GM21576 (cell line): ENCODE measurements around the gene ELANE.
"Not testable (repeated sequence)": the region's sequence is repeated elsewhere in the genome, so short reads cannot be mapped to it uniquely, and the experiment has no call there.

Experiments used
- ATAC-seq: cut with Tn5 transposase; IDR thresholded peaks from one replicate; pipeline ENCODE4 v1.9.1; 2021; ENCODE audit warnings: mild to moderate bottlenecking, moderate library complexity; ENCODE audit not compliant: unreplicated experiment

The ELANE gene

GRCh38 chr19:875265-875879 is 23.3 kb downstream of the ELANE start:
- no peak for ATAC-seq

GRCh38 chr19:876089-876488 is 24.0 kb downstream of the ELANE start:
- no peak for ATAC-seq

- ATAC-seq = no peak
These were observed 24.7 kb downstream of the ELANE start for GRCh38 chr19:876780-877314.

- ATAC-seq = not testable (repeated sequence)
These were observed 26.0 kb downstream of the ELANE start for GRCh38 chr19:877992-878660.

- ATAC-seq = not testable (repeated sequence)
These were observed 26.9 kb downstream of the ELANE start for GRCh38 chr19:878751-879561.

- no peak for ATAC-seq
These were observed 27.8 kb downstream of the ELANE start for GRCh38 chr19:879711-880438.

- no peak for ATAC-seq
These were observed 29.4 kb downstream of the ELANE start for GRCh38 chr19:881385-882071.

GRCh38 chr19:882871-883497 is 30.9 kb downstream of the ELANE start:
- ATAC-seq = no peak

GRCh38 chr19:883661-884211 is 31.6 kb downstream of the ELANE start:
- ATAC-seq = no peak

- no peak for ATAC-seq
These were observed 32.5 kb downstream of the ELANE start for GRCh38 chr19:884420-885211.

- ATAC-seq = no peak
These were observed 33.6 kb downstream of the ELANE start for GRCh38 chr19:885536-886224.

GRCh38 chr19:887072-887471 is 35.0 kb downstream of the ELANE start:
- no peak for ATAC-seq

- no peak for ATAC-seq
These were observed 35.5 kb downstream of the ELANE start for GRCh38 chr19:887599-887998.

- ATAC-seq = no peak
These were observed 36.7 kb downstream of the ELANE start for GRCh38 chr19:888581-889385.

- no peak for ATAC-seq
These were observed 37.7 kb downstream of the ELANE start for GRCh38 chr19:889662-890295.

- ATAC-seq = no peak
These were observed 38.7 kb downstream of the ELANE start for GRCh38 chr19:890831-891230.
